AG08395 (cell line): ENCODE measurements around the gene DCUN1D2.
"Not testable (repeated sequence)": the region's sequence is repeated elsewhere in the genome, so short reads cannot be mapped to it uniquely, and the experiment has no call there.

Experiments
- DNase-seq: peaks from one replicate; pipeline ENCODE4 v3.0.0; 2012; ENCODE audit warnings: mixed read lengths, low spot score

The DCUN1D2 gene

DNA sequence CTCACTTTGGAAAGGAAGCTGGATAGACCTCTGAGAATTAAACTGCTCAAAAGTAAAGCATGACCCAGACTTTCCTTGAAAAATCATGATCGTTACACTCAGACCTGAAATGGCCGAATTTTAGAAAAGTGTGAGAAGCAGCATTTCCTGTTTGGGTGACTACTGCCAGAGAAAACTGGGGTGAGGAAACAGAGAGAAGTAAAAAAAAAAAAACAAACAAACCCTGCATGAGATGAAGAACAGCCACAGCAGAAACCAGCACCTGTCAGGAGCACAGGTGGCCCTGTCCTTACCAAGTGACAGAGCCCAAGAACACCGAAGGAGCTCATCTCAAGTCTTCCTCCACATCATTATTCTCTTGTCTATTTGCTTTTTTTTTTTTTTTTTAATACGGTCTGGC is 25.2 kb downstream of the DCUN1D2 start:
- no peak for DNase-seq

DNA sequence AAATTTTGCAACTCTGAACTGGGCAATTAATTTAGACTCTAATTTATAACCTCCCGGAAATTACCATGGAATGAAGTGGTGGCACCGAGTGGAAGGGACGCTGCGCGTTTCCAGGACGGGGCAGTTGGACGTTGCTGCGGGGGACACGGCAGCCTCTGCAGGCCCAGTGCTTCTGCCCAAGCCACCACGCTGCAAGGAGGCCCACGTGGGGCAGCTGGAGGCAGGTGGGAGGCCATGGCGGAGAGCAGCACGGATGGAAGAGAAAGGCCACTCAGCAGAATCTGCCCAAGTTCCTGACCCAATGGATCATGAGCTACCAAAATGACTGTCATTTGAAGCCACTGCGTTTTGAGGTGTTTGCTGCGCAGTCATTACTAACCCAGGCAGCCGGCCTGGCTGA is 26.0 kb downstream of the DCUN1D2 start:
- no peak for DNase-seq

DNA sequence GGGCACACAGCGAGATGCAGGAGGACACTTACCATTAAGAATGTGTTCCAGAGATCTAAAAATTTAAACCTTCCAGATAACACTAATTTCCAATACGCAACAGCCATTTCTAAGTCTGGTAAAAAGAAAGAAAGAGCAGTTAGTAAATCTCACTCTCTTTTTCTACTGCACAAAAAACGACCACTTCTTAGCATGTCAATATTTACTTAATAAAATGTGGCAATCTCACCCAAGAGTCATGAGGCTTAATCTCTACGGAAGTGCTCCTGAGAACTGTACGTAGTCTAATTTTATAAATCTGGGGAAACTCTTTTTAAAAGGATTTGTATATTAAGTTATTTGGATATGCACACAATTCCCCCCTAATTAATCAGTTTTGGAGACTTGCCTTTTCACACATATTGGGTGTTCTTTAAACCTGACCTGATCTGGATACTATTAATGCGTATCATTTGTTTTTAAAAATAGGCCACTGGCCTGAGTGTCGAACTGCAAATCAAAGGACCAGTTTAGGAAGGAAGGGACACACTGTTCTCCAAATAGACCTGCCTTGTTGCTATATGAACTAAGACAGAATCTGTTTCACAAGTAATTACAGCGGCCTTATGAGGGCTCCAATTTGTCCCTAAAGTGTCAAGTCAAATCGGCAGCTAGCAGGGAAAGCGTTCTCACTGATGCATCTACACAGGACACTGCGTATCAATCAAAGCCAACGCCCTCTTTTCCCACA is 29.3 kb downstream of the DCUN1D2 start:
- no peak for DNase-seq

DNA sequence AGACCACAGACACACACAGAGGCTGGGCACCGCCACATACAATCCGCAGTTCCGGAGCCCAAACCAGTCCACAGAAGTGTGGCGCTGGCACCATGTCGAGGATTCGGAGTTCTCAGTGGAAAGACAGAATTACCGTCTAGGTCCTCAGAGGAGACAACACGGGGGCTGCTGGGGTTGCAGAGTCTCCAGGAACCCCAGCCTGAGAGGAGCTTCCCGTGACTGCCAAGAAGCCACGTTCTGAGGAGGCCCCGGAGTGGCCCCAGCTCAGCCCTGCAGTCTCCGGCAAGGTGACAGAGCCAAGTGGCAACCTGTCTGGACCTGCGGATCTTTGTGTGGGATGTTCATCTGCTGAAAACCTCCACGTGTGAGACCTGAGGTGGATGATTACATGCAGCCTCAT is 29.9 kb downstream of the DCUN1D2 start:
- no peak for DNase-seq

DNA sequence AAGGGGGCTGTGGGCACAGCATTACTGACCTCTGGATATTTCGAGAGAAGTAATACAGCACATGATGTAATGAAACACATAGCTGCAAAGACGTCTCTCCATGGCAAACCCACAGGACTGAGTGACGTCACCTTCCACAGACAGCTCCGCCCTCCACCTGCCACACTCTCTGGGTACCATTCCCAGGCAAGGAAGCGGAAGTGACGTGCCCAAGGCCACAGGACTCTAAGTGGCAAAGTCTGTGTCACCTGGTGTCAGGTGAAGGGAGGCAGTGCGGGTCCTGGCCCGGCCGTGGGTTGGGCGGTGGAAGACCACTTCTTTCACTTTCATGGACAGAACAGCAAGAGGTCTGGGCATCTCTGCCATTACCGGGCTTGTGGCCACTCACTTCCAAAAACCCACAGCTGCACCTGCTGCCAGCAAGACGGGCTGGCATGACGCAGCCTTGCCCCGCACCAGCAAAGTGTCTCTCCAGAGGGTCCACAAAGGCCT is 30.4 kb downstream of the DCUN1D2 start:
- no peak for DNase-seq

DNA sequence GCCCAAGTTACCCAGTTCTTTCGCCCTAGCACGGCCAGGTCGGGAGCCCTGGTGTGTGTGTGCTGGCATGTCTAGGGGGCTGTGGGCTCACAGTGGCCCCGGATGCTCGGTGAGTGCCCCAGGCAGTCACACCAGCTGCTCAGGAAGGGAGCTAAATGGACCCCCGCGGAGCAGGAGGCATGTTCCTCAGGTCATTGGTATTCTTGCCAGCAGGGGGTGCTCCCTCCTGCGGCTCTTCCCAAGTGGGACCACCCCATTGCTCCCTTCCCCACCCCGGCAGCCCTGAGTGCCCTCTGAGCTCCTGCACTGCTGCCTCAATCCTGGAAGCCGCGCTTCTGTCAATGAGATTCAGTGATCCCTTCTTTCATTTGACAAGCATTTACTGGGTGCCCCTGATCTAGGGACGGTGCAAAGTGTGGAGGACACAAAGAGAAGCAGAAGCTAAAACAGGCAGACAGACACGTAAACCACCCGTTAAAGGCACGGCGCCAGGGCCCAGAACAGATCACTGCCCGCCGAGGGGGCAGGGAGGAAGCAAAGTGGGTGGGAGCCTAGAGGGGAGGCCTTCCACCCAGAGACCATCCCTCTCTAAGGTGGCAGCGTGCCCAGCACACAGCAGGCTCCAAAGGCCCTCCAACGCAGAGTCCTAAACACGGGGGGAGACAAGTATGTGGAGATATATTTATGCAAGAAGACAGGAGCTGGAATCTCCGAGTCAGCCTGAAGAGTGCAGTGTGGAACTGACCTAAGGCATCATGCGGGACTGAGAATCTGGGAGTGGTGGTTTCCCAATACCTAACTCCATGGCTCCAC is 32.1 kb downstream of the DCUN1D2 start:
- DNase-seq, result peak; percentile 12

DNA sequence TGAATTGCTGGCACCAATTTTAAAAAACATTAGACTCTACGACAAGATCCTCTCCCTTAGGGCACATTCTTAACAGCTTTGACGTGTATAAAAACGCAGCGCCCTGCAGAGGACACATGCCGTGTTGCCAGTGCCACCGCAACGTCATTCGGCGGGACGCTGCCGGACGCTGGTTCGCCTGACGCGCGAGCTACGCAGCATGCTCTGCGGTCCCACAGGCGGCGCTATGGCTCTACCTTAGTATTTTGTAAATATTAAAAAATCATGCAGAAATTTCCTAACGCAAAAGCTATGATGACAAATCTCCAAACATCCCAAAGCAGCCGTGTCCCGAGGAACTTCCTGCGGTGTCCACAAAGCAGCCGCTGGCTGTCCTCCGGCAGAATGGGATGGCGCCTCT is 33.0 kb downstream of the DCUN1D2 start:
- no peak for DNase-seq

GRCh38 chr13:113456116-113456702 is 34.3 kb downstream of the DCUN1D2 start:
- DNase-seq, result no peak

GRCh38 chr13:113455384-113455783 is 35.1 kb downstream of the DCUN1D2 start:
- no peak for DNase-seq

DNA sequence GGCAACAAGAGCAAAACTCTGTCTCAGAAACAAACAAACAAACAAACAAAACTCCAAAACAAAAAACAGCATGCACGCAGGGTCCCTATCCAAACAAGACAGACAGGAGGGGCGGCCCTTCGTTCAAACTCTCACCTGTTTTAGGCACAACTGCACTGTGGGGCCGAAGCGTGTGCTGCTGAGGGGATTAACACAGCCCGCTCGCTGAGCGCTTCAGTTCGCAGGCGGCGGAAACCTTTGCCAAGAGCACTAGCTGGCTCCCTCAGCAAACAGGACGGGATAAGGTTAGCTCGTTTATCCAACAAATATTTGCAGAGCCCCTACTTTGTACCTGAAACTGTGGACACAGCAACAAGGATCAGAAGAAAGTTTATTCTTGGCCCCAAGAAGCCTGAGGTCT is 35.6 kb downstream of the DCUN1D2 start:
- no peak for DNase-seq

DNA sequence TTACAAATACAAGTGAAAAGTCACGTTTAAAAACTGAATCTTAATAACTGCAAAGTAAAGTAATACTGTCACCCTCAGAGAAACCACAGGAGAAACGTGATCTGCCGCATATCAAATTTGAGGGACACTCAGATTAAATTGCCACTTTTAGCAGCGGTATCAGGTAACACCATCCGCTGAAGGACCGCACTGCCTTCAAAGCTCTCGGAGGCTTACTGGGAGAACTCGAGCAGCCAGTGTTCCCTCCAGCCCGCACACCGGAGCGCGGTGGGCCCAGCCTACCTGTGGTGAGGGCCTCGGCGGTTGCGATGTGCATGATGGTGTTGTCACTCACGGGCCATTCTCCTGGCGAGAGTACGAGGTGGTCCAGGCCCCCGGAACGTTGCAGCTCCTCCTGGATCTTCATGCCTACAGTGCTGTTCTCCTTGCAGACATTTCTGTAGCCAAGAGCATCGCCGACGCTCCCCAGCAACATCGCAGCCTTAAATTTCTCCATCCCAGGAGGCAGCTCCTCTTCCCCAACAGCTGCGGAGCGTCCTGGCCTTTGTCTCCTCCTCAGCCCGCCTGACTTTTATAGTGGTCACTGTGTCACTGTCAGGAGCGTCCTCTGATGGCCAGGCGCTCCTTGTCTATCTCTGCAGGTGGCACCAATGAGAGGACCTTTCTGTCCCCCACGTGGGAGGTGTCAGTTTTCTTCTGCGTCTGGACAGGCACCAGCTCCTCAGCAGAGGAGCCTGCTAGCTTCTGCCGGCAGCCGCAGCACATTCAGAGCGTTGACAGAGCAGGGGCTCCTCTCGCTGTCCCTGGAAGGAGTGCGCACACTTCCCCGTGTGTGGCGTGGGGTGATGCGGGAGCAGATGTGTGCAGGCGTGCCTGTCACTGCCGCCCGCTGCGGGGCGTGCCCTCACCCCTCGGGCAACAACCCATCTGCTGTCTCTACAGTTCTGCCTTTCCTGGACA is 37.3 kb downstream of the DCUN1D2 start, which contains the start of gene ADPRHL1:
ADPRHL1 (minus strand) TSS at position 547 of the 960 bp plus-strand sequence; CDS start at position 496, 51 bp downstream.
- peak; percentile 43 for DNase-seq

DNA sequence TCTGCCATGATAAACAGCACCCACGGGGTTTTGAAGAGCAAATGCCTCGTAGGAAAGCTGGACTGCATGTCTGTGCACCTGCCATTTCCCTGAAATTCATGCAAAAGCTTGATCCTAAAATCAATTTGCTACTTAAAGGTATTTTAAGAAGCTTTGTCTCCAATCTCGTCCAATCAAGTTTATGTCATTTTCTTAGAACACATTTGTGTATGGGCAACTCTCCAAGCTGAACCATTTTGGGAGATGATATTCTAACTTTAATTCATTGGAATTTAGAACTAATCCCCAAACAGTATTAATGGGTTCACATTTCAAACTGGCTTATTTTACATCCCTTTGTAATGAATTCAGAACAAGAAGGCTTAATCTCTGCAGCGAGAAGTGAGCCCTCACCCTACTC is 38.0 kb downstream of the DCUN1D2 start:
- no peak for DNase-seq

DNA sequence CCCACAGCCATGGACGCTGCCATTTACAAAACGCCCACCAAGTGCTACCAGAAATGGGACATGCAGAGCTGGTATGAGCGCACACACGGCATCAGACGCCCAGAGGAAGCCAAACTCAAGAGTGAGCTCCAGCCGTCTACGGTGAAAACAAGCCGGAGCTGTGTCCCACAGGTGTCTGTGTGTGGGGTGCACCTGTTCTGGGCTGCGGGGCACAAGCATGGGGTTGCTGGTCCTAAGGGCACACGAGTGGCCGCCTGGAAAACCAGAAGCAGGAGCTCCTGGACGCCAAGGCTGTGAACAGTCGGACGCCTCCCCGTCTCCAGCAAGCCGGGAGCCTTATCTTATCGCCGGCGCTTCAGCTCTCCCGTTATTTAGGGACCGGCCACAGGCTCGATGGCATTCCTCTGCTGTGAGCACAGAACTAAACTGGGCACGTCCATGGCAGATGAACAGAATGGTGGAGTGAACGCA is 38.5 kb downstream of the DCUN1D2 start:
- no peak for DNase-seq

DNA sequence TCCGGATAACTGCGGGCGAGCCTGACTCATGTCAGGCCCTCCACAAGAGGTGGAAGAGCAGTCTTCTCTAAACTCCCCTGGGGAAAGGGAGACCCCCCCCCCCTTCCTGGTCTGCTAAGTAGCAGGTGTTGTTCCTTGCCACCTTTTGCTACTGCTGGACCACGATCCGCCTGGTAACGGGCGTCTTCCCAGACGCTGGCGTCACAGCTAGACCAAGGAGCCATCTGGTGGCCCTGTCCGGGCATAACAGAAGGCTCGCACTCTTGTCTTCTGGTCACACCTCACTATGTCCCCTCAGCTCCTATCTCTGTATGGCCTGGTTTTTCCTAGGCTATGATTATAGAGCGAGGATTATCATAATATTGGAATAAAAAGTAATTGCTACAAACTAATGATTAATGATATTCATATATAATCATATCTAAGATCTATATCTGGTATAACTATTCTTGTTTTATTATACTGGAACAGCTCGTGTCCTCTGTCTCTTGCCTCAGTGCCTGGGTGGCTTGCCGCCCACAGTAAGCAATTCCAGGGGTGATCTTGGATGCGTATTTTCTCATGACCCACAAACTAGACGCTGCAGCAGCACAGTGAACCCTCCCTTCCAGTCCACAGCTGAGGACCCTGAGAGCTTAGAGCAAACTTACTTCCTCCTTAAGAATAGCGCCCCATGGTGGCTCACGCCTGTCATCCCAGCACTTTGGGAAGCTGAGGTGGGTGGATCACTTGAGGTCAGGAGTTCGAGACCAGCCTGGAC is 39.5 kb downstream of the DCUN1D2 start:
- not testable (repeated sequence) for DNase-seq

DNA sequence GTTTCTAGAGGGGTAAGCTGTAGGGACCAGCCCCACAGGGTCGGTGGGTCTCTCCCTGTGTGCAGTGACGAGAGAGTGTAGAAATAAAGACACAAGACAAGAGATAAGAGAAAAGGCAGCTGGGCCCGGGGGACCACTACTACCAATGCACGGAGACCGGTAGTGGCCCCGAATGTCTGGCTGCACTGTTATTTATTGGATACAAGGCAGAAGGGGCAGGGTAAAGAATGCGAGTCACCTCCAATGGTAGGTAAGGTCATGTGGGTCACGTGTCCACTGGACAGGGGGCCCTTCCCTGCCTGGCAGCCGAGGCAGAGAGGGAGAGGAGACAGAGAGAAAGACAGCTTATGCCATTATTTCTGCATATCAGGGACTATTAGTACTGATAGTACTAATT is 40.2 kb downstream of the DCUN1D2 start:
- DNase-seq, result not testable (repeated sequence)

- DNase-seq, result no peak
These were observed 40.7 kb downstream of the DCUN1D2 start for GRCh38 chr13:113449693-113450347.

DNA sequence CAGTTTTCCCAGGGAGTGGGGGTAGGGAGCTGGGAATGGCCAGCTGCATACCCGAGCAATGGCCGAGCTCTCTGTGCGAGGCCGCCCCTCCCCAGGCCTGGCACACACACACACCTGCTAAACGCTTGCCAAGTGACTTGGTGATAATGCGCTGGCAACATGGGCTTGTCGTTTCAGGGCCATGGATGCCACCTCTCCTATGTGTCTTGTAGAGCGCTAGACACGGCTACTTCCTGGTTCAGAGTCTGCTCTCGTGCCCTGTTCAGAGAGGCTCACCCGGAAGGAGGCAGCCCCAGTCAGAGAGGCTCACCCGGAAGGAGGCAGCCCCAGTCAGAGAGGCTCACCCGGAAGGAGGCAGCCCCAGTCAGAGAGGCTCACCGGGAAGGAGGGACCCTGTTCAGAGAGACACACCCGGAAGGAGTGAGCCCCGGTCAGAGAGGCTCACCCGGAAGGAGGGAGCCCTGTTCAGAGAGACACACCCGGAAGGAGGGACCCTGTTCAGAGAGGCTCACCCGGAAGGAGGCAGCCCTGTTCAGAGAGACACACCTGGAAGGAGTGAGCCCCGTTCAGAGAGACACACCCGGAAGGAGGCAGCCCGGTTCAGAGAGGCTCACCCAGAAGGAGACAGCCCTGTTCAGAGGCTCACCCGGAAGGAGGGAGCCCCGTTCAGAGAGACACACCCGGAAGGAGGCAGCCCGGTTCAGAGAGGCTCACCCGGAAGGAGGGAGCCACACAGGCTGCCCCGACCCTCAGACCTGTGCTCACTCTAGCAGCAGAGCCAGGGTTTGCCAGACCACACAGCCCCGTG is 41.4 kb downstream of the DCUN1D2 start:
- peak; percentile 14 for DNase-seq

DNA sequence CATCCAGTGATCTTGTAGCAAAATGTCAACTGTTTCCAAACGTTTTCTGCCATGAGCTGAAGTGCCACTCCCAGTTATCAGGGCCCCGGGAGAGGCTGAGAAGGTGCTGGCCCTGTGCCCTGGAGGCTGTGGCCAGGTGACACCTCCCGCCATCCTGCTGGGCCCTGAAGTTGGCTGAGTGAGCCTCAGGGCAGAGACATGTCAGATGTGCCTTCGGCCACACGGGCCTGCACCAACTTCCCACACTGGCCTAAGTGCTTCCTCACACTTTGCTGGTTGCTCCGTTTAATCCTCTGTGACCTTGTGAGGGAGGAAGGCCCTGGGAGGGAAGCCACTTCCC is 42.0 kb downstream of the DCUN1D2 start:
- no peak for DNase-seq

DNA sequence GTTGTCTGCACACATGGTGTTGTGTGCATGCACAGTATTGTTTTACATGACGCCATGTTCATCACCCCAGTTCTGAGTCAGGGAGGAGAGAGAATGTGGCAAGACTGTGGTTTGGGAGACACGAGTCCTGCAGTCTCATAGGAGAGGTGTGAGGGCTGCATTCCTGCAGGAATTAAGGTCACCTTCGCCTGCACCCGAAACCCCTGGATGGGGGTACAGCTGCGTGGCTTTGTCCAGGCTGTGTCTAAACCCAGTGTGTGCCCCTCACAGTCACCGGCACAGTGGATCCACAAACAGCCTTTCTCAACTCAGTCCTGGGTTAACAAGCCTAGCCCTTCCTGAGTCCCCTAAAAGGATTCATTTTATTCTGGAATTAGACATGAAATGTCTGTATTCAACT is 42.9 kb downstream of the DCUN1D2 start:
- no peak for DNase-seq

DNA sequence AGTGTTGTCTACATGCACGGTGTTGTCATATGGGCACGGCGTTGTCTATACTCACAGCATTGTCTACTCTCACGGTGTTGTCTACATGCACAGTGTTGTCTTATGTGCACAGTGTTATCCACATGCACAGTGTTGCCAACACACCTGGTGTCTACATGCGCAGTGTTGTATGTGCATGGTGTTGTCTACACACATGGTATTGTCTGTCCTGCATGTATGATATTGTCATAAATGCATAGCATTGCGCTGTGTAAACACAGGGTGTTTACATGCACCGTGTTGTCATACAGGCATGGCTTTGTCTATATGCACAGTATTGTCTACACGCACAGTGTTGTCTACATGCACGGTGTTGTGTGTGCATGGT is 44.0 kb downstream of the DCUN1D2 start:
- no peak for DNase-seq
